GM19240 (cell line): Measurements from ENCODE around the gene TGIF2LY.
"Not testable (repeated sequence)": the region's sequence is repeated elsewhere in the genome, so short reads cannot be mapped to it uniquely, and the experiment has no call there.

Experiments
- DNase-seq: peaks from one replicate; pipeline ENCODE4 v3.0.0; 2011; ENCODE audit warnings: low spot score; ENCODE audit not compliant: insufficient read length

The TGIF2LY gene

DNA sequence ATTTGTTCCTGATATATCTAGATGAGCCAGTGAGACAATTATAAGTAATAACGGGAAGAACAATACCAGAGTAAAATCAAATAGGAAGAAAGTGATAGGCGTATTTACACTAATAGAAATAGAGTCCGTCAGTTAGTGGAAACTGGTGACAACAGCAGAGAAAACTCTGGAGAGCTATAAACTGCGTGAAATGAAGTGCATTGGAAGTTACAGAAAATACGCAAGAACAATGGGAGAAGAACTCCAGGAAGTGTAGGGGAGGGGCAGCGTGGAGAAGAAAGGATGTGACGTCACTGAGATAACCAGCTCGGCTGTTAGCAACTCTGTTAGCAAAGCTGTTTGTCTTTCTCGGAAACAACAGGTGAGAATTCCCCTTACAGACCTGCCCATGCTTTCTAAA is at the start of gene TGIF2LY:
TSS of gene TGIF2LY (plus strand) at position 301 of the 400 bp plus-strand sequence. CDS start 178 bp downstream, outside the sequence.
- not testable (repeated sequence) for DNase-seq
